GM12865 (cell line): ENCODE measurements around the gene UNC13C.

Source experiments
- DNase-seq: peaks from one replicate; pipeline ENCODE4 v3.0.0; 2010; ENCODE audit warnings: low read depth
- H3K4me3 ChIP-seq: 2 replicates; pipeline ENCODE4 v1.5.1; 2011; ENCODE audit warnings: mild to moderate bottlenecking, low read depth, low read length, control low read depth
- CTCF ChIP-seq: IDR thresholded peaks from 2 replicates; pipeline ENCODE4 v1.5.1; 2011; ENCODE audit warnings: low read length, control low read depth, low read depth, inconsistent platforms; ENCODE audit not compliant: insufficient read depth; ENCODE audit errors: missing control alignments

UNC13C gene

GRCh38 chr15:54099010-54099409, 120.8 kb downstream of the UNC13C start:
- no peak for TF ChIP-seq CTCF
- H3K4me3 ChIP-seq = no peak overlapping the region
- no peak for DNase-seq

GRCh38 chr15:54101664-54102270, 123.5 kb downstream of the UNC13C start:
- H3K4me3 ChIP-seq = no peak overlapping the region
- DNase-seq = no peak
- no peak for TF ChIP-seq CTCF

- no peak overlapping the region for H3K4me3 ChIP-seq
- no peak for TF ChIP-seq CTCF
- no peak for DNase-seq
Observed at GRCh38 chr15:54102704-54103103, 124.5 kb downstream of the UNC13C start.

GRCh38 chr15:54109014-54109413, 130.8 kb downstream of the UNC13C start:
- no peak for DNase-seq
- no peak for TF ChIP-seq CTCF
- no peak overlapping the region for H3K4me3 ChIP-seq

DNA sequence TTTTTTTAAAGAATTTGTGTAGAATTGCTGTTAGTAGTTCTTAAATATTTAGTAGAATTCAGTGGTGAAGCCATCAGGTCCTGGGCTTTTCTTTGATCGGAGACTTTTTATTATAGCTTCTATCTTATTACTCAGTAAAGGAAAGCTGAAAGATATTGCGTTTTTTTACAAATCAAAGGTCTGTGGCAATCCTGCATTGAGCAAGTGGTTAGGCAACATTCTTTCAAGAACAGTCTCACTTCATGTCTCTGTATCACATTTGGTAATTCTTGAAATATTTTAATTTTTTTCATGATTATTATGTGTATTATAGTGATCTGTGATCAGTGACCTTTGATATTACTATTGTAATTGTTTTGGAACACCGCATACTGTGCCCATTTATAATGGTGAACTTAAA, 140.8 kb downstream of the UNC13C start:
- no peak for TF ChIP-seq CTCF
- no peak for DNase-seq
- no peak overlapping the region for H3K4me3 ChIP-seq

- no peak for TF ChIP-seq CTCF
- DNase-seq = no peak
Observed at GRCh38 chr15:54120949-54121463, 142.8 kb downstream of the UNC13C start.

GRCh38 chr15:54127574-54127973, 149.3 kb downstream of the UNC13C start:
- H3K4me3 ChIP-seq = no peak overlapping the region
- DNase-seq = no peak

More at GRCh38 chr15:54120949-54121463, 142.8 kb downstream of the UNC13C start:
- no peak overlapping the region for H3K4me3 ChIP-seq

More at GRCh38 chr15:54127574-54127973, 149.3 kb downstream of the UNC13C start:
- TF ChIP-seq CTCF = no peak
